NOMO-1 (cell line): ENCODE measurements around the gene OR10T2.
A peak's percentile ranks its signal among the peaks of the same experiment; 100 is the strongest.
"Not testable (repeated sequence)": the region's sequence is repeated elsewhere in the genome, so short reads cannot be mapped to it uniquely, and the experiment has no call there.

Experiments used
- DNase-seq, 2 experiments: peaks; one replicate each; lab custom pipeline; 2025; ENCODE audit not compliant: unreplicated experiment in 2 of 2; lab: John Stamatoyannopoulos, UW

Gene OR10T2

DNA sequence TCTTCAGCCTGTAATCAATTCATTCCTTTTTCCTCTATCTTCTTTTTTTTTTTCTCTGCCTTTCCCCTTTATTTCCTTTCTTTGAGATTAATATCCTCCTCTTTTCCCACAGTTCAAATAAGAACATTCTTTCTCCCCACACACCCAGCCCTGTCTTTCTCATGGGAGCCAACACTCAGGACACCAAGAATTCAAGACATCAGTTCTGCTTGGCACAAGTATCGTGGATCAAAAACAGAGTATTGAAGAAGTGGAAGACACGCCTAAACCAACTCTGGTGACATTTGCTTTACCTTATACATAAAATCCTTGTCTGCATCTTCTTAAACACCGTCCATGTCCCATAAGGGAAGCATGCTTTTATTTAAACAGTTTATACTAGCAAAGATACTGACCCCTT lies 42.6 kb downstream of the OR10T2 start:
- DNase-seq = no peak

DNA sequence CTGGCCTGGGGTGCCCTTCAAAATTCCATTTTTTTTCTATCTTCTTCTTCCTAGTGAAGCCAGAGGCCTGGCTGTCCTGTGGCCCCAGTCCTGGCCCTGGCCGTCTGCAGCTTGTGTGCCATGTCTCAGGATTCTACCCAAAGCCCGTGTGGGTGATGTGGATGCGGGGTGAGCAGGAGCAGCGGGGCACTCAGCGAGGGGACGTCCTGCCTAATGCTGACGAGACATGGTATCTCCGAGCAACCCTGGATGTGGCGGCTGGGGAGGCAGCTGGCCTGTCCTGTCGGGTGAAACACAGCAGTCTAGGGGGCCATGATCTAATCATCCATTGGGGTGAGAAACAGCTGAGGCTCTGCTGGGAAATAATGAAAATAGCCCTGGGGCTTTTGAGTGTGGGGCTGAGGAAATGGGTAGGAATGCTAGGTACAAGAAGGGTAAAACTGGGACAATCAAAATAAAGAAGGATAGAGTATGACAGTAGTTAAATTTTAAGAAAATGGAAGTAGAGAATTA lies 43.4 kb downstream of the OR10T2 start:
- DNase-seq = no peak

DNA sequence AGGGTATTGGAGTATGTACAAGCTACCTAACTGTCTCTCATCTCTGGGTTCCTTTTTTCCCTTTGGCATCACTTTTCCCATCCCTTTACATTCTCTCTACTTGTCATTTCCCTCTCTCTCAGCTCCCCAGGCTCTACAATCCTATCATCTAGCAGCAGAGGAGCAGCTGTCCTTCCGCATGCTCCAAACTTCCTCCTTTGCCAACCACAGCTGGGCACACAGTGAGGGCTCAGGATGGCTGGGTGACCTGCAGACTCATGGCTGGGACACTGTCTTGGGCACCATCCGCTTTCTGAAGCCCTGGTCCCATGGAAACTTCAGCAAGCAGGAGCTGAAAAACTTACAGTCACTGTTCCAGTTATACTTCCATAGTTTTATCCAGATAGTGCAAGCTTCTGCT lies 45.0 kb downstream of the OR10T2 start:
- DNase-seq = no peak

DNA sequence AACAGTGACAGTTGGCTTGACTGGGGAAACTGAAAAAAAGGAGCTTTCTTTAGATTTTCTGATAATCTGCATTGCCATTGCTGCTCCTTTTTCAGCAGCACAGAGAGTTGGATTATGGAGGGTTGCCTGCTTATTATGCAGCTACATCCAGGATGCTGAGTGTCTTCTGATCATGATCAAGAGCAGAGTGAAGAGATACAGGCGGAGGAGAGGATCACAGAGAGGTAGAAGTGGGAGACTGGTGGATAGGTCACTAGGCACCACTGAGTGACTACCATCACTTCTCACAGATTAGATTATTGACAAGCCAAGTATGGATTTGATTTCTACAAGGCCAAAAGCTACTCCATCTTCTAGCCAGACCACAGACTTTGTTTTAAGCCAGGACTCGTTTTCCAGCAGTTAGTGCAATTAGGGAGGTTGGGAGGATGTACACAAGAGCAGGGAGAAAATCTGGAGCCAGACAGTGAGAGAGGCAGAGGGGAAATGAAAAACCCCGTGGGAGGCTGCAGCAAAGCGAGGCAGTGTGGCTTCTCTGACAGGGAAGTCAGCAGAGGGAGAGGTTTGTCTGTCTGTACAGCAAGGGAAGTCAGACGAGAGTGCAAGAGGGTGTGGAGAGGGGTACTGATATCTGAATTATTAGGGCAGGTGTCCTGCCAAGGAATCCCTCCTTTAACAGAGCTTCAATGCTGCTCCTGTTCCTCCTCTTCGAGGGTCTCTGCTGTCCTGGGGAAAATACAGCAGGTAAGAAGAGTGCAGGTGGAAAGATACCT lies 45.8 kb downstream of the OR10T2 start, which contains the start of gene CD1E:
Gene CD1E (plus strand): TSS at position 592 of the 773 bp plus-strand sequence. CDS start 95 bp downstream, at position 687.
- DNase-seq = peak in 1 of 2 experiments; percentile 22

DNA sequence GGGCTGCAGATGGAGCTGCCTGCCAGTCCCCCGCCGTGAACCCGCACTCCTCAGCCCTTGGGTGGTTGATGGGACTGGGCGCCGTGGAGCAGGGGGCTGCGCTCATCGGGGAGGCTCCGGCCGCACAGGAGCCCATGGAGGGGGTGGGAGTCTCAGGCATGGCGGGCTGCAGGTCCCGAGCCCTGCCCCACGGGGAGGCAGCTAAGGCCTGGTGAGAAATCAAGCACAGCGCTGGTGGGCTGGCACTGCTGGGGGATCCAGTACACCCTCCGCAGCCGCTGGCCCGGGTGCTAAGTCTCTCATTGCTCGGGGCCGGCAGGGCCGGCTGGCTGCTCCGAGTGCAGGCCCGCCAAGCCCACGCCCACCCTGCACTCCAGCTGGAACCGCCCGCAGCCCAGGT lies 50.3 kb downstream of the OR10T2 start:
- not testable (repeated sequence) for DNase-seq
